Hepatocyte (in vitro differentiated cells): Measurements from ENCODE around the gene MTF1.

Experiments
- CTCF ChIP-seq: fragments of 200-600 bp; sonication (generic); IDR thresholded peaks from 2 replicates; pipeline ENCODE4 v1.5.1; 2016; ENCODE audit warnings: antibody characterized with exemption, mild to moderate bottlenecking; ENCODE audit not compliant: poor library complexity
- EZH2 ChIP-seq: fragments of 200-600 bp; sonication (generic); IDR thresholded peaks from 2 replicates; pipeline ENCODE4 v1.6.1; 2016; ENCODE audit warnings: antibody characterized with exemption, mild to moderate bottlenecking, borderline replicate concordance
- EZH2phosphoT487 ChIP-seq: fragments of 200-600 bp; sonication (generic); IDR thresholded peaks from one replicate; pipeline ENCODE4 v1.6.1; 2018; ENCODE audit warnings: antibody characterized with exemption, mild to moderate bottlenecking, low read depth, moderate library complexity; ENCODE audit not compliant: unreplicated experiment, severe bottlenecking

DNA sequence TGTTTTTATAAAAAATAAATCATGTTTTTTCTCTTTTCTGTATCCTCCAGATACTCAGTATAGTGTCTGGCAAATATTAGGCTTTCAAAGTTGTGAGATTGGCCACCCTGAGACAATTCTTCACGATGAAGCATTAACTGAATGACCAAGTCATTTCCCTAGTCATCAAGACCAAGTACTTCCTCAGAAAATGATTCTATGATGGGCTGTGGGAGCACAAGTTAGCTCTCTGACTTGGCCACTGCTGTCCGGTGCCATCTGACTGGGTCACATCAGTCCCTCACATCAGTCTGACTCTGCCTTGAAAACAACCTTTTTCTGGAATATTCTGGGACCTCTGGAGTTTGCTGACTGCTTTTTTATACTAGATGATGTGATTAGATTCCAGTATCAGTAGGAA is 37.9 kb downstream of the MTF1 start:
- TF ChIP-seq EZH2 (no peak), CTCF (no peak), EZH2phosphoT487 (no peak)
